OCI-LY1 (cell line): ENCODE measurements around the gene CEBPG.

Experiments used
- EZH2 ChIP-seq: fragments of 200-600 bp; sonication (generic), shearing (Covaris generic); IDR thresholded peaks from 2 replicates; pipeline ENCODE4 v1.8.0; 2017; ENCODE audit warnings: borderline replicate concordance, mixed run types, mild to moderate bottlenecking, antibody characterized with exemption, low read length, moderate library complexity, mixed read lengths
- TF ChIP-seq, protein P1 (sequence below): fragments of 200-600 bp; sonication (generic), shearing (Covaris generic); IDR thresholded peaks from 2 replicates; pipeline ENCODE4 v1.5.1; 2017; ENCODE audit warnings: mild to moderate bottlenecking, antibody characterized with exemption, low read length, moderate library complexity, mixed read lengths

DNA sequence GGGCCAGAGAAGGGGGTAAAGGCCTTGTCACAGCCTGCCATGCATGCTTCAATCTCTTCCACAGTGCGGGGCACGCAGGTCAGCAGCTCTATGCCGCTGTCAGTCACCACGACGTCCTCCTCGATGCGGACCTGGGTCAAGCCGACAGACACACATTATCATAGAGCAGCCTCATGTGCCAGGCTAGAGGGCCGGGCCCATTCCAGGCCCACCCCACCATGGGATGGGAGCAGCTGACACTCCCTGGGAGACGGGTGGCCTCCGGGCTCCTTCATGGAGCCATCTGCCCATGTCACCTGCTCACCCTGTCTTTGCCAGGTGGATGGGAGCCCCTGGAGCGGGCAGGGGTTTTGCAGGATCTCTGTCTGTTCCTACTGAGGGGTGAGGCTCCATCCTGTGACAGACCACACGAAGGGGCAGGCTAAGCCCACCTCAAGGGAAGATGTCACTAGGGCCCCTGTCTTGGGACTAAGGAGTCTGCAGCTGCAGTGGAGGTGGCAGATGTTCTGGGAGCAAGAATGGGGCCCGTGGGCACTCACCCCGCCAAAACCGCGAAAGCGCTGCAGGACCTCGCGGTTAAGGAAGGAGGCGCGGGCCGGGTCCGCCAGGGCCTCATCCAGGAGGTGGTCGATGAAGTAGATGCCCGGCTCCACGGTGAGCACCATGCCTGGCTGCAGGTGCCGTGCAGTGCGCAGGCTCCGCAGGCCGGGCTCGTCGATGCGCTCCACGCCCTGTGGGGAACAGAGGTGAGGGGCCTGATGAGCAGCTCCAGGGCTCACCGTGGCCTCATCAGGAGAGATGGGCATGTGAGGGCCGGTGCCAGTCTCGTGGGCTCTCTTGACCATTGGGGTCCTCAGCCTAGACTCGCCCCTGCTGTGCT, 14.1 kb downstream of the CEBPG start:
- TF ChIP-seq EZH2: no peak
- TF ChIP-seq, protein P1, sequence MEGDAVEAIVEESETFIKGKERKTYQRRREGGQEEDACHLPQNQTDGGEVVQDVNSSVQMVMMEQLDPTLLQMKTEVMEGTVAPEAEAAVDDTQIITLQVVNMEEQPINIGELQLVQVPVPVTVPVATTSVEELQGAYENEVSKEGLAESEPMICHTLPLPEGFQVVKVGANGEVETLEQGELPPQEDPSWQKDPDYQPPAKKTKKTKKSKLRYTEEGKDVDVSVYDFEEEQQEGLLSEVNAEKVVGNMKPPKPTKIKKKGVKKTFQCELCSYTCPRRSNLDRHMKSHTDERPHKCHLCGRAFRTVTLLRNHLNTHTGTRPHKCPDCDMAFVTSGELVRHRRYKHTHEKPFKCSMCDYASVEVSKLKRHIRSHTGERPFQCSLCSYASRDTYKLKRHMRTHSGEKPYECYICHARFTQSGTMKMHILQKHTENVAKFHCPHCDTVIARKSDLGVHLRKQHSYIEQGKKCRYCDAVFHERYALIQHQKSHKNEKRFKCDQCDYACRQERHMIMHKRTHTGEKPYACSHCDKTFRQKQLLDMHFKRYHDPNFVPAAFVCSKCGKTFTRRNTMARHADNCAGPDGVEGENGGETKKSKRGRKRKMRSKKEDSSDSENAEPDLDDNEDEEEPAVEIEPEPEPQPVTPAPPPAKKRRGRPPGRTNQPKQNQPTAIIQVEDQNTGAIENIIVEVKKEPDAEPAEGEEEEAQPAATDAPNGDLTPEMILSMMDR: no peak
